HK-2 (cell line): ENCODE measurements around the gene ASB3.

Source experiments
- DNase-seq: peaks from one replicate; pipeline ENCODE4 v3.0.0-alpha.2; 2018; ENCODE audit not compliant: unreplicated experiment

The ASB3 gene

GRCh38 chr2:53655256-53655655, 131.5 kb downstream of the ASB3 start:
- no peak for DNase-seq

- no peak for DNase-seq
Observed at GRCh38 chr2:53654396-53654795, 132.4 kb downstream of the ASB3 start.

- no peak for DNase-seq
Observed at GRCh38 chr2:53652131-53652530, 134.6 kb downstream of the ASB3 start.

- DNase-seq: no peak
Observed at GRCh38 chr2:53646788-53647187, 140.0 kb downstream of the ASB3 start.

GRCh38 chr2:53641290-53641689, 145.5 kb downstream of the ASB3 start:
- DNase-seq: no peak

- DNase-seq: no peak
Observed at GRCh38 chr2:53640466-53640865, 146.3 kb downstream of the ASB3 start.

GRCh38 chr2:53636596-53636995, 150.2 kb downstream of the ASB3 start:
- DNase-seq: no peak

- no peak for DNase-seq
Observed at GRCh38 chr2:53636109-53636508, 150.6 kb downstream of the ASB3 start.

- no peak for DNase-seq
Observed at GRCh38 chr2:53635694-53636093, 151.1 kb downstream of the ASB3 start.

GRCh38 chr2:53633441-53633840, 153.3 kb downstream of the ASB3 start:
- no peak for DNase-seq

GRCh38 chr2:53632714-53633113, 154.0 kb downstream of the ASB3 start:
- no peak for DNase-seq

- no peak for DNase-seq
Observed at GRCh38 chr2:53632126-53632460, 154.7 kb downstream of the ASB3 start.

GRCh38 chr2:53631313-53632125, 155.2 kb downstream of the ASB3 start:
- DNase-seq: no peak

- DNase-seq: no peak
Observed at GRCh38 chr2:53630026-53630606, 156.6 kb downstream of the ASB3 start.

GRCh38 chr2:53629501-53629900, 157.3 kb downstream of the ASB3 start:
- DNase-seq: no peak

GRCh38 chr2:53629001-53629400, 157.8 kb downstream of the ASB3 start:
- no peak for DNase-seq

GRCh38 chr2:53622141-53622540, 164.6 kb downstream of the ASB3 start:
- no peak for DNase-seq

- no peak for DNase-seq
Observed at GRCh38 chr2:53620981-53621380, 165.8 kb downstream of the ASB3 start.
